ENCODE results near the gene IDS. TPM values are rescaled to one million over a fixed set of nuclear protein-coding genes. Genes with fewer than 3 reads are reported as not detected.

IDS gene
- total RNA-seq: 15.7 and 35.0 TPM in 2 replicates

GRCh38 chrX:149504915-149505651, at the start of gene IDS:
IDS (minus strand) TSS chrX:149505306; CDS start chrX:149505137, 169 bp downstream.

GRCh38 chrX:149549701-149550100, 44.6 kb upstream of the IDS start, which contains the start of gene HSFX3:
HSFX3 (minus strand) TSS chrX:149549924; CDS start chrX:149549852, 72 bp downstream.

DNA sequence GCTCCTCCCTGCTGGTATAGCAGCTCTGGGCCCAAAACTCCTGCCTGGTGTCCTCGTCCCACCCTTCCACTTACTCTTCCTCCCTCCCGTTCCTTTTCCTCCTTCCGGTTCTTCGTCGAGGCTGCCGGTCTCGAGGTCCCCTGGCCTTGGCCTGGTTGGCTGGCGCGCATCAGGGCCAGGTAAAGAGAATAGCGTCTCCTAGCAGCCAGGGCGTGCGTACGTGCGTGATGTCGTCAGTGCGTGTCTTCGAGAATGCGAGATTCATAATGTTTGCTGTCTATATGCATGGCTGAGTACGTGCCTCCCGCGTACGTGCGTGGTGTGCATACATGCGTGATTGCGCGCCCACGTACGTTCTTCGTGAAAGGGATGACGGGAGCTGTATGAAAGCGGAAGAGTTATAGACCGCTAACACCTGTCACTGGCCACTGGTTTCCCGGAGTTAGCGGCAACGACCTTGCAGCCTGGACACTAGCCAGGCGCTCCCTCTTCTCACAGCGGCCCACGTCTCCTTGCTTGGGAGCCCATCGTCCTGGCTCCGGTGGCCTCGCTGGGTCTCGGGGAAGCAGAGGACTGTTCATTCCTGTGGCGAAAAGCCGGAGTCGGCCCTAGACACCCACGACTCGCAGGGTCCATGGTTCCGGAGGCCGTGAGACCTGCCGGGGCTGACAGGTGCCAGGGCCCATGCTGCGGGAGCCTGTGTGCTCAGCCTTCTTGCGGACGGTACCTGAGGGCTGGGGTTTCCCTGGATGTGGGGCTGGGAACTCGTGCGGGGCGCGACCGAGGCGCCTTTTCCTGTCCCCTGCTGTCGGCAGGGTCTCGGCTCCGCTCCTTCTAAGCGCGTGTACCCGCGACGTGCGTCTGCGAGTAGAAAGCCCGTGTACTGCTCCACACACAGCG, 35.8 kb upstream of the IDS start, which contains the start of gene EOLA1:
TSS of gene EOLA1 (plus strand) at position 392 of the 900 bp plus-strand sequence. CDS start 4,619 bp downstream, outside the sequence.

Other genes starting within 250 kb of the IDS start
- gene EOLA1, start 35.7 kb upstream of the IDS start, total RNA-seq: 10.5 and 17.2 TPM in 2 replicates
- gene HSFX3, start 44.6 kb upstream of the IDS start, total RNA-seq: not detected in 2 replicates
- not detected in 2 replicates for gene MAGEA9B, start 82.2 kb upstream of the IDS start, total RNA-seq
- 0.16 TPM in 1 of 2 replicates, not detected in the other for gene HSFX2, start 90.0 kb upstream of the IDS start, total RNA-seq
- gene TMEM185A, start 126.5 kb upstream of the IDS start, total RNA-seq: 10.2 and 23.7 TPM in 2 replicates
- not detected in 2 replicates for gene MAGEA11, start 206.8 kb upstream of the IDS start, total RNA-seq

All from bladder microvascular endothelial cell (primary cell).